HG02678 (cell line): ENCODE measurements around the gene OXCT1.
A peak's percentile ranks its signal among the peaks of the same experiment; 100 is the strongest.
"Not testable (repeated sequence)": the region's sequence is repeated elsewhere in the genome, so short reads cannot be mapped to it uniquely, and the experiment has no call there.

Source experiments
- ATAC-seq: cut with Tn5 transposase; IDR thresholded peaks from one replicate; pipeline ENCODE4 v1.9.1; 2021; ENCODE audit warnings: mild to moderate bottlenecking, moderate library complexity; ENCODE audit not compliant: unreplicated experiment

OXCT1 gene

GRCh38 chr5:41875121-41875520, 4.9 kb upstream of the OXCT1 start:
- no peak for ATAC-seq

GRCh38 chr5:41874512-41875060, 4.4 kb upstream of the OXCT1 start:
- no peak for ATAC-seq

- ATAC-seq, result no peak
Observed at GRCh38 chr5:41871852-41872251, 1.6 kb upstream of the OXCT1 start.

- no peak for ATAC-seq
Observed at GRCh38 chr5:41870627-41871048, 413 bp upstream of the OXCT1 start.

- no peak for ATAC-seq
Observed at GRCh38 chr5:41869151-41869723, 988 bp downstream of the OXCT1 start.

- ATAC-seq, result peak; percentile 53
Observed at GRCh38 chr5:41863871-41864486, 6.2 kb downstream of the OXCT1 start.

- no peak for ATAC-seq
Observed at GRCh38 chr5:41858890-41859289, 11.3 kb downstream of the OXCT1 start.

GRCh38 chr5:41857989-41858388, 12.2 kb downstream of the OXCT1 start:
- no peak for ATAC-seq

GRCh38 chr5:41856644-41857491, 13.4 kb downstream of the OXCT1 start:
- peak; percentile 92 for ATAC-seq

- no peak for ATAC-seq
Observed at GRCh38 chr5:41852293-41852692, 17.9 kb downstream of the OXCT1 start.

GRCh38 chr5:41851116-41851515, 19.1 kb downstream of the OXCT1 start:
- no peak for ATAC-seq

GRCh38 chr5:41848983-41849382, 21.2 kb downstream of the OXCT1 start:
- no peak for ATAC-seq

GRCh38 chr5:41845751-41846150, 24.5 kb downstream of the OXCT1 start:
- not testable (repeated sequence) for ATAC-seq

GRCh38 chr5:41844502-41844901, 25.7 kb downstream of the OXCT1 start:
- no peak for ATAC-seq

- peak; percentile 50 for ATAC-seq
Observed at GRCh38 chr5:41843456-41844370, 26.5 kb downstream of the OXCT1 start.

- peak; percentile 86 for ATAC-seq
Observed at GRCh38 chr5:41842777-41843176, 27.4 kb downstream of the OXCT1 start.

GRCh38 chr5:41841325-41841724, 28.9 kb downstream of the OXCT1 start:
- no peak for ATAC-seq

- no peak for ATAC-seq
Observed at GRCh38 chr5:41840251-41840650, 30.0 kb downstream of the OXCT1 start.

GRCh38 chr5:41837793-41838192, 32.4 kb downstream of the OXCT1 start:
- no peak for ATAC-seq

- no peak for ATAC-seq
Observed at GRCh38 chr5:41835645-41836044, 34.6 kb downstream of the OXCT1 start.

- ATAC-seq, result no peak
Observed at GRCh38 chr5:41834506-41834905, 35.7 kb downstream of the OXCT1 start.
